Tibial nerve (tissue), 4 donors: ENCODE data around the gene SNAI1. TPM values are rescaled to one million over a fixed set of nuclear protein-coding genes. Genes with fewer than 3 reads are reported as not detected.
A peak's percentile ranks its signal among the peaks of the same experiment; 100 is the strongest.

Experiments
- DNase-seq, 2 donors: peaks; one replicate each; pipeline ENCODE4 v3.0.0-alpha.2; 2019; ENCODE audit warnings: low spot score in 2 of 2
- H3K27ac ChIP-seq, 4 donors: fragments of 200-600 bp; sonication (generic) in 3 of 4; one replicate each; pipeline ENCODE4 v1.5.1; 2017 to 2019; ENCODE audit warnings: mild to moderate bottlenecking in 1 of 4
- H3K27me3 ChIP-seq, 2 donors: fragments of 200-600 bp; sonication (generic) in 1 of 2; one replicate each; pipeline versions ENCODE4 v1.5.1 to v1.6.0; 2017 to 2019
- H3K36me3 ChIP-seq, 3 donors: fragments of 200-600 bp; sonication (generic); one replicate each; pipeline ENCODE4 v1.5.1; 2018 to 2019
- H3K4me1 ChIP-seq, 4 donors: fragments of 200-600 bp; sonication (generic) in 3 of 4; one replicate each; pipeline ENCODE4 v1.5.1; 2017 to 2019
- H3K4me3 ChIP-seq, 4 donors: fragments of 200-600 bp; sonication (generic) in 3 of 4; one replicate each; pipeline ENCODE4 v1.5.1; 2017 to 2019; ENCODE audit warnings: mild to moderate bottlenecking in 1 of 4, moderate library complexity in 1 of 4
- H3K9me3 ChIP-seq, 4 donors: fragments of 200-600 bp; sonication (generic) in 3 of 4; one replicate each; pipeline ENCODE4 v1.5.1; 2017 to 2019
- EP300 ChIP-seq, 2 donors: sonication (generic); formaldehyde crosslinking; IDR thresholded peaks; one replicate each; pipeline ENCODE4 v1.6.1; 2017; ENCODE audit warnings: antibody characterized with exemption in 2 of 2, mild to moderate bottlenecking in 1 of 2
- POLR2A ChIP-seq, 2 donors: fragments of 450-650 bp; IDR thresholded peaks; one replicate each; pipeline ENCODE4 v1.6.1; 2017; ENCODE audit warnings: antibody characterized with exemption in 2 of 2, mild to moderate bottlenecking in 2 of 2, moderate library complexity in 2 of 2
- WGBS, 2 donors: methylation state at CpG; one replicate each; pipeline ENCODE4 v1.1.5; 2018; 5-methylcytosine and 5-hydroxymethylcytosine counted together
- total RNA-seq, 4 donors: library from RNA; depleted of rRNA; stranded (reverse); fragments of >200 nt; gene quantifications; one replicate each; pipeline ENCODE4 v1.1.0, GENCODE V29; 2016
- TF ChIP-seq, protein P1 (sequence below), 5 experiments: fragments of 200-600 bp in 3 of 5; fragments of 450-650 bp in 2 of 5; sonication (generic) in 3 of 5; IDR thresholded peaks; one replicate each; pipeline ENCODE4 v1.5.1; 2016 to 2019; ENCODE audit warnings: antibody characterized with exemption in 5 of 5, mild to moderate bottlenecking in 3 of 5, moderate library complexity in 2 of 5

The SNAI1 gene
- total RNA-seq, 4 donors from 2014 or later, result 4.2 to 14.4 (median 6.0) TPM

DNA sequence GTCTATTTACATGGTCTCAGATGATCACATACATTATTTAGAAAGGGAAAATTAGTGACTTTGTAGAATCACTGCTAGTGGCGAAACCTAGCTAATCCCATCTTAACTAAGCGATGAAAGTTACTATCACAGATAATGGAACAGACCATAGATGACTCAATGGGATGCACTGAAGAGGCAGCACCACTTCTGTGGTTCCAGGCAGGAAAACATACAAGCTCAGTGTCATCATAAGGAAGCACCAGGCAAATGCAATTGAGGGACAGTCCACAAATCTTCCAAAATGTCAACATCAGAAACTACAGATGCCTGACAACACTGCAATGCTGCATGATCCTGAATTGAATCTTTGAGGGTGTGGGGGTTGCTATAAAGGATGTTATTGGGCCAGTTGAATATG is 15.9 kb upstream of the SNAI1 start:
- no peak for DNase-seq
- no peaks in the 10 kb centered on the region for H3K4me1 ChIP-seq
- H3K27me3 ChIP-seq, result no peaks in the 10 kb centered on the region
- H3K4me3 ChIP-seq, result no peak overlapping the region
- 97 to 98% methylated on average over 2 of the region's 2 CpGs for WGBS, 2 donors
- TF ChIP-seq, protein P1, sequence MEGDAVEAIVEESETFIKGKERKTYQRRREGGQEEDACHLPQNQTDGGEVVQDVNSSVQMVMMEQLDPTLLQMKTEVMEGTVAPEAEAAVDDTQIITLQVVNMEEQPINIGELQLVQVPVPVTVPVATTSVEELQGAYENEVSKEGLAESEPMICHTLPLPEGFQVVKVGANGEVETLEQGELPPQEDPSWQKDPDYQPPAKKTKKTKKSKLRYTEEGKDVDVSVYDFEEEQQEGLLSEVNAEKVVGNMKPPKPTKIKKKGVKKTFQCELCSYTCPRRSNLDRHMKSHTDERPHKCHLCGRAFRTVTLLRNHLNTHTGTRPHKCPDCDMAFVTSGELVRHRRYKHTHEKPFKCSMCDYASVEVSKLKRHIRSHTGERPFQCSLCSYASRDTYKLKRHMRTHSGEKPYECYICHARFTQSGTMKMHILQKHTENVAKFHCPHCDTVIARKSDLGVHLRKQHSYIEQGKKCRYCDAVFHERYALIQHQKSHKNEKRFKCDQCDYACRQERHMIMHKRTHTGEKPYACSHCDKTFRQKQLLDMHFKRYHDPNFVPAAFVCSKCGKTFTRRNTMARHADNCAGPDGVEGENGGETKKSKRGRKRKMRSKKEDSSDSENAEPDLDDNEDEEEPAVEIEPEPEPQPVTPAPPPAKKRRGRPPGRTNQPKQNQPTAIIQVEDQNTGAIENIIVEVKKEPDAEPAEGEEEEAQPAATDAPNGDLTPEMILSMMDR (IDR thresholded peaks at IDR 0.05), result no peak
- no peak for TF ChIP-seq EP300 (IDR thresholded peaks at IDR 0.05)
- TF ChIP-seq POLR2A (IDR thresholded peaks at IDR 0.05), result no peak
- no peaks in the 10 kb centered on the region for H3K9me3 ChIP-seq
- H3K36me3 ChIP-seq, result peaks cover 0 to 23% (median 0%) of the 10 kb centered on the region in 3 donors
- no peak overlapping the region for H3K27ac ChIP-seq

DNA sequence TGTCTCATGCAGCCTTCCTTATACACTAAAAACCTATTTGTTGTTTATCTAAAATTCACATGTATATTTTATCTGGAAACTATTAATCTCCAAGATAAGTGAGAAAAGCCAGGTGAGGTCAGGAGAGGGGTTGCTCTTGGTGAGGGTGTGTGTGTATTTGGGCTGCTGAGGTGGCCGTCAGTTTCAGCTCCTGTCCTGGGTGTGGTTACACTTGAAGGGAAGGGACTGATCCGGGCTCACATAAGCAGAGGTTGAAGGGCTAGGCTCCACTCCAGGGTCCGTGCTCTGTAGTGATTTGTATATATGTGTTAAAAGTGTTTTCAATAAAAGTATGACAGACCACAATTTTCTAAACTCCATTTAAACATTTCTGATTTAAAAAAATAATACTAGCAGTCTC is 13.5 kb upstream of the SNAI1 start:
- no peaks in the 10 kb centered on the region for H3K9me3 ChIP-seq
- peaks cover 0 to 11% (median 0%) of the 10 kb centered on the region in 3 donors for H3K36me3 ChIP-seq
- no peak overlapping the region for H3K4me3 ChIP-seq
- H3K27ac ChIP-seq, result no peak overlapping the region
- no peak for DNase-seq
- H3K27me3 ChIP-seq, result no peaks in the 10 kb centered on the region
- TF ChIP-seq, protein P1 (IDR thresholded peaks at IDR 0.05), result no peak
- peak in 1 of 2 donors; percentile 1 for TF ChIP-seq EP300 (IDR thresholded peaks at IDR 0.05)
- no peak for TF ChIP-seq POLR2A (IDR thresholded peaks at IDR 0.05)
- no peaks in the 10 kb centered on the region for H3K4me1 ChIP-seq
- 52 to 66% methylated on average over 3 of the region's 3 CpGs for WGBS, 2 donors

DNA sequence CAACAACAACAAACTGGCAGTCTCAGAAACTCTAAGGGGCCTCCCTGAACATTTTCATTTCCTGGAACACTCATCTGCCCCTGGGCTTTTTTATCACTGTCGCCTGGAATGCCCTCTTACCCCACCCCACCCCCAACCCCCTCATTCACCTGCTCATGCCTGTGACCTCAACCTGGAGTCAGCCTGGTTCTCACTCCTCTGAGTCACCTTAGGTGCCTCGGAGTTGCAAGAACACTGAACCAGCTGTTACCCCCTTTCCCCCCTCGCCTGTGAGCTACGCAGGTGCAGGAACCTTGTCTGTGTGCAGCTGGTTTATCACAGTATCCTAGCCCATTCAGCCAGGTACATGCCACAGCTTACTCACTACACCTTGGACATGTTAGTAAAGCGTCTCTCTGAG is 12.8 kb upstream of the SNAI1 start:
- Histone ChIP-seq H3K27ac (no peak overlapping the region), H3K36me3 (peaks cover 0 to 9% (median 0%) of the 10 kb centered on the region in 3 donors), H3K9me3 (no peaks in the 10 kb centered on the region), H3K27me3 (no peaks in the 10 kb centered on the region), H3K4me1 (no peaks in the 10 kb centered on the region), H3K4me3 (no peak overlapping the region)
- no peak for DNase-seq
- 58 to 69% methylated on average over 5 of the region's 5 CpGs for WGBS, 2 donors
- no peak for TF ChIP-seq POLR2A (IDR thresholded peaks at IDR 0.05)
- TF ChIP-seq, protein P1 (IDR thresholded peaks at IDR 0.05), result no peak
- TF ChIP-seq EP300 (IDR thresholded peaks at IDR 0.05), result no peak

DNA sequence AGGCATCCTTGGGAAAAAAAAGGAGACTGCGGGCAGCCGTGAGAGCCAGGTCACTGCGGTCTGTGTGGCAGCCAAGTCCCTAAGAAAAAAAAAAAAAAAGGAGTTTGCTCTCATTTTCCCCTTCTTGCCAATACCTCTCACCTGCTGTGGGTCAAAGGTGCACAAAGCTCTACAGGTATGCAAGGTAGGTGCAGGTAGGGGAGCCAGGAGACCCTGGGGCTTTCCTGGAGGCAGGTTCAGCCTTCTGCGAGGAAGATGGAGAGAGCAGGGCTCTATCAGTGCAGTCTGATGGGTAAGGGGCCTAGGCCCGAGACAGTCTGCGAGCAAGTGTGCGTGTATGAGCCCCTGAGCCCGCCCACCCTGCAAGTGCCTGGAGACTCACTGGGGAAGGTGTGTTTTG is 12.3 kb upstream of the SNAI1 start:
- WGBS, 2 donors, result 79 to 86% methylated on average over 5 to 8 of the region's 8 CpGs
- H3K4me1 ChIP-seq, result no peaks in the 10 kb centered on the region
- H3K27me3 ChIP-seq, result no peaks in the 10 kb centered on the region
- H3K36me3 ChIP-seq, result peaks cover 0 to 4% (median 0%) of the 10 kb centered on the region in 3 donors
- no peaks in the 10 kb centered on the region for H3K9me3 ChIP-seq
- H3K27ac ChIP-seq, result no peak overlapping the region
- no peak overlapping the region for H3K4me3 ChIP-seq
- DNase-seq, result no peak
- TF ChIP-seq EP300 (IDR thresholded peaks at IDR 0.05) (no peak), POLR2A (IDR thresholded peaks at IDR 0.05) (no peak)
- TF ChIP-seq, protein P1 (IDR thresholded peaks at IDR 0.05), result no peak

DNA sequence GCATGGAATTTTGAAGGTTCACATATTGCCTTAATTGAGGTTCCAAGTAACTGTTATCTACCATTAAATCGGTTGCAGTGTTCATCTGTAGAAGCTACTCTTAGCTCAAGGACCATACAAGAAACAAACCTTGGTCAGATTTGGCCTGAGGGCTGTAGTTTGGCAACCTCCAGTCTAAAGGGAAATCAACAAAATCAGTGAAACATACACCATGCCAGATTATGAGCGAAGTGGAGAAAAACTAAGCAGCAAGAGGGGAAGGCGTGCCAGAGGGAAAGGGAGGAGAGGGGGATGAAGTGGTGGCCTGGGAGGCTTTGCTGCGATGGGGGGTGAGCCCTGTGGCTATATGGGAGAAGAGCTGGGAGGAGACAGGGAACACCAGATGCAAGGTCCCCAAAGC is 8.8 kb upstream of the SNAI1 start:
- H3K27me3 ChIP-seq, result no peaks in the 10 kb centered on the region
- H3K9me3 ChIP-seq, result no peaks in the 10 kb centered on the region
- H3K36me3 ChIP-seq, result no peaks in the 10 kb centered on the region
- TF ChIP-seq POLR2A (IDR thresholded peaks at IDR 0.05), result no peak
- TF ChIP-seq EP300 (IDR thresholded peaks at IDR 0.05), result no peak
- TF ChIP-seq, protein P1 (IDR thresholded peaks at IDR 0.05), result no peak
- peaks cover 0 to 3% (median 2%) of the 10 kb centered on the region in 4 donors for H3K4me1 ChIP-seq
- no peak overlapping the region for H3K27ac ChIP-seq
- no peak overlapping the region for H3K4me3 ChIP-seq
- no peak for DNase-seq
- 66 to 68% methylated on average over 4 of the region's 4 CpGs for WGBS, 2 donors
